Choroid plexus epithelial cell (primary cell): ENCODE measurements around the gene IL1R1.
"Not testable (repeated sequence)": the region's sequence is repeated elsewhere in the genome, so short reads cannot be mapped to it uniquely, and the experiment has no call there.

Source experiments
- DNase-seq: peaks from one replicate; pipeline ENCODE4 v3.0.0-alpha.2; 2010; ENCODE audit warnings: low read depth
- H3K4me3 ChIP-seq: 2 replicates; pipeline ENCODE4 v1.5.1; 2011; ENCODE audit warnings: low read depth, mild to moderate bottlenecking, control low read depth, low read length, moderate library complexity
- TF ChIP-seq, protein P1 (sequence below): conservative IDR thresholded peaks from 2 replicates; pipeline ENCODE4 v1.5.1; 2011; ENCODE audit warnings: low read depth, mild to moderate bottlenecking, control low read depth, inconsistent platforms, low read length, moderate library complexity

The IL1R1 gene

GRCh38 chr2:102117472-102117858 lies 25.1 kb upstream of the IL1R1 start:
- TF ChIP-seq, protein P1, sequence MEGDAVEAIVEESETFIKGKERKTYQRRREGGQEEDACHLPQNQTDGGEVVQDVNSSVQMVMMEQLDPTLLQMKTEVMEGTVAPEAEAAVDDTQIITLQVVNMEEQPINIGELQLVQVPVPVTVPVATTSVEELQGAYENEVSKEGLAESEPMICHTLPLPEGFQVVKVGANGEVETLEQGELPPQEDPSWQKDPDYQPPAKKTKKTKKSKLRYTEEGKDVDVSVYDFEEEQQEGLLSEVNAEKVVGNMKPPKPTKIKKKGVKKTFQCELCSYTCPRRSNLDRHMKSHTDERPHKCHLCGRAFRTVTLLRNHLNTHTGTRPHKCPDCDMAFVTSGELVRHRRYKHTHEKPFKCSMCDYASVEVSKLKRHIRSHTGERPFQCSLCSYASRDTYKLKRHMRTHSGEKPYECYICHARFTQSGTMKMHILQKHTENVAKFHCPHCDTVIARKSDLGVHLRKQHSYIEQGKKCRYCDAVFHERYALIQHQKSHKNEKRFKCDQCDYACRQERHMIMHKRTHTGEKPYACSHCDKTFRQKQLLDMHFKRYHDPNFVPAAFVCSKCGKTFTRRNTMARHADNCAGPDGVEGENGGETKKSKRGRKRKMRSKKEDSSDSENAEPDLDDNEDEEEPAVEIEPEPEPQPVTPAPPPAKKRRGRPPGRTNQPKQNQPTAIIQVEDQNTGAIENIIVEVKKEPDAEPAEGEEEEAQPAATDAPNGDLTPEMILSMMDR, result no peak
- peak; percentile 54 for DNase-seq

GRCh38 chr2:102119255-102119654 lies 23.3 kb upstream of the IL1R1 start:
- DNase-seq, result no peak
- TF ChIP-seq, protein P1, result no peak

More at GRCh38 chr2:102117472-102117858, 25.1 kb upstream of the IL1R1 start:
- H3K4me3 ChIP-seq, result no peak overlapping the region

DNA sequence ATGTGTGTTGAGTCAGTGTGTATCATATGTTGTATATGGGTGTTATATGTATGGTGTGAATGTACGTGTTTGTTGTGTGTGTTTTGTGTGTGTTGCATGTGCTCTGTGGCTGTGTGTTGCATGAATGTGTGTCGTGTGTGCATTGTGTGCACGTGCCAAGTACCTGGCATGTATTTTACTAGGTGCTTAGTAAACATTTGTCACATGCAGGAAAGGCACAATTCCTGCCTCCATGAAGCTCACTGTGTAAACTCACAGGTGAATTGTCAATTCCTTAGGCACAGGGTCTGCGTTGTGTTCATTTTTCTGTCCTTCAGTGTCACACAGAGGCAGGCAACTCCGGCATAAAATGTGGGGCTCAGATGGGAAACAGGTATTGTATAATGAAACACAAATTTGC lies 22.3 kb upstream of the IL1R1 start:
- H3K4me3 ChIP-seq, result no peak overlapping the region
- no peak for DNase-seq
- TF ChIP-seq, protein P1, result no peak

More at GRCh38 chr2:102119255-102119654, 23.3 kb upstream of the IL1R1 start:
- H3K4me3 ChIP-seq, result no peak overlapping the region

DNA sequence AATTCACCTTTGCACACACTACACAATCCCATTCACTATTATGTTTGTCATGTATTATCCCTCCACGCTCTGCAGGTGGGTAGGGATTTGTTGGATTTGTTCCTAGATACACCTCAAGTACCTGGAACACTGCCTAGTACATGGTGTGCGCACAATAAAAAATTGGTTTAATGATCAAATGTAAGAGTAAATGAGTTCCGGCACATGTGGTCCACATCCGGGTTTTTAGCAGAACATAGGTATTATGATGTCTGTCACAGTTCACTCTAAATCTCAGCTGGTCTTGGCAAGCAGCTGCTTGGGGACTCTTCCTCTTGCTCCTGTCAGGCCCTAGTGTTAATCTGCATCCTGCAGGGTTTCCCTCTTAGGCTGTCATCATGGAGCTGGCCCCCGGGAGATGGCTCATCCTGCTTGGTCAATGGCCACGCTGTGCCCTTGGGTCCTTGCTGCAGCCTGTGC lies 21.8 kb upstream of the IL1R1 start:
- DNase-seq, result no peak
- TF ChIP-seq, protein P1, result no peak
- no peak overlapping the region for H3K4me3 ChIP-seq

GRCh38 chr2:102122115-102122514 lies 20.4 kb upstream of the IL1R1 start:
- H3K4me3 ChIP-seq, result no peak overlapping the region
- TF ChIP-seq, protein P1, result no peak
- DNase-seq, result peak; percentile 96

DNA sequence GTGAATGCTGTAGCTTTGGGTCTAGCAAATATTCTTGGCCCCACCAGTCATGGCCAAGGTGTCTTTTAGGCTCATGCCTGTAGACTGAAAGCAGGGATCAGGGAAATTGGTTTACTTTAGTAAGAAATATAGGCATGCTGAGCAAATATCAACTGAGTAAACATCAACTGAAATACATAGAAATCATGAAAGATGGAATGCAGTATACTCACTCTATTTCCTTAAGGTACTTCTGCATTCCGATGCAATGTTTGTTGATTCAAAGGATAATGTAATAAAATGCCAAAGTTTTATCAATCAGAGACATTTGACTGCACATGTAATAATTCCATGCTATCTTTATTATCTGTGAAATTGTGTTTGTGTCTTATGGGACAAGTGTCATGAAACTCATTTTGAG lies 19.6 kb upstream of the IL1R1 start:
- TF ChIP-seq, protein P1, result no peak
- DNase-seq, result no peak
- no peak overlapping the region for H3K4me3 ChIP-seq

DNA sequence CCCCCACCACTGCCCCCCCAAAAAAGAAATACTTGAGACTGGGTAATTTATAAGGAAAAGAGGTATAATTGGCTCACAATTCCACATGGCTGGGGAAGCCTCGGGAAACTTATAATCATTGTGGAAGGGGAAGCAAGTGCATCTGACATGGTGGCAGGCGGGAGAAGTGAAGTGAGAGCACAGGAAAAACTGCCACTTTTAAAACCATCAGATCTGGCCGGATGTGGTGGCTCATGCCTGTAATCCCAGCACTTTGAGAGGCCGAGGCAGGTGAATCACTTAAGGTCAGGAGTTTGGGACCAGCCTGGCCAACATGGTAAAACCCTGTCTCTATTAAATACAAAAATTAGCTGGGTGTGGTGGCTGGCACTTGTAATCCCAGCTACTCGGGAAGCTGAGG lies 18.1 kb upstream of the IL1R1 start:
- H3K4me3 ChIP-seq, result not testable (repeated sequence)

GRCh38 chr2:102126169-102126568 lies 16.4 kb upstream of the IL1R1 start:
- TF ChIP-seq, protein P1, result no peak
- DNase-seq, result no peak
- H3K4me3 ChIP-seq, result no peak overlapping the region

More for the DNA sequence above, 18.1 kb upstream of the IL1R1 start:
- DNase-seq, result not testable (repeated sequence)
